ENCODE measurements around the gene KCTD5. TPM values are rescaled to one million over a fixed set of nuclear protein-coding genes. Genes with fewer than 3 reads are reported as not detected.
"Not testable (repeated sequence)": the region's sequence is repeated elsewhere in the genome, so short reads cannot be mapped to it uniquely, and the experiment has no call there.

KCTD5 gene
- polyA plus RNA-seq, 1 donor from 2014 or later: 42.7 TPM

DNA sequence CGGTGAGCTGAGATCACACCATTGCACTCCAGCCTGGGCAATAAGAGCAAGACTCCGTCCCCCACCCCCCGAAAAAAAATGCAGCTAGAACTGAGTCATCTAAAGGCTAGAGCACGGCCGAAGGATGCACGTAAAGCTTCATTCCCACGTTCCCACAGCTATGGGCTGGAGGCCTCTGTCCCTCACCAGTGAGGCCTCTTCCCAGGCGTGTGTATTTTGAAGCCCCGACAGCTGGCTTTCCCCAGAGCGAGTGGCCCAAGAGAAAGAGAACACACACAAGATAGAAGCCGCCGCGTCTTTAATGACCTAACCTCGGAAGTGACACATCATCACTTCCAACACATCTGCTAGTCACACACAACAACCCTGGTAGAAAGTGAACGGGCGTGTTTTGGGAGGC is 6.6 kb upstream of the KCTD5 start:
- Histone ChIP-seq H3K36me3 (ENCODE audit: insufficient read depth, low read length) (no peaks in the 10 kb centered on the region), H2AFZ (ENCODE audit: low read depth, low read length) (no peak overlapping the region), H3K79me2 (replicated peaks; ENCODE audit: insufficient read depth, low read length) (peaks cover 8% of the 10 kb centered on the region), H3K27ac (ENCODE audit: low read length) (no peak overlapping the region), H3K4me3 (ENCODE audit: low read length) (no peak overlapping the region), H3K9me3 (ENCODE audit: low read length) (no peaks in the 10 kb centered on the region), H4K20me1 (ENCODE audit: insufficient read depth) (no peaks in the 10 kb centered on the region), H3K27me3 (ENCODE audit: insufficient read depth, low read depth, low read length) (no peaks in the 10 kb centered on the region), H3K4me2 (ENCODE audit: low read length) (no peak overlapping the region), H3F3A (ENCODE audit: insufficient read depth, low read length, poor library complexity, severe bottlenecking) (no peaks in the 10 kb centered on the region), H3K9ac (ENCODE audit: low read length) (no peak overlapping the region), H3K9me2 (ENCODE audit: insufficient read depth, low read length) (no peaks in the 10 kb centered on the region)
- TF ChIP-seq EZH2 (IDR thresholded peaks at IDR 0.05; ENCODE audit: borderline replicate concordance, insufficient read depth, low read length, poor library complexity, severe bottlenecking) (no peak), MXI1 (conservative IDR thresholded peaks at IDR 0.05; ENCODE audit: poor library complexity, severe bottlenecking) (no peak), SMC3 (conservative IDR thresholded peaks at IDR 0.05; ENCODE audit: poor library complexity) (no peak)

DNA sequence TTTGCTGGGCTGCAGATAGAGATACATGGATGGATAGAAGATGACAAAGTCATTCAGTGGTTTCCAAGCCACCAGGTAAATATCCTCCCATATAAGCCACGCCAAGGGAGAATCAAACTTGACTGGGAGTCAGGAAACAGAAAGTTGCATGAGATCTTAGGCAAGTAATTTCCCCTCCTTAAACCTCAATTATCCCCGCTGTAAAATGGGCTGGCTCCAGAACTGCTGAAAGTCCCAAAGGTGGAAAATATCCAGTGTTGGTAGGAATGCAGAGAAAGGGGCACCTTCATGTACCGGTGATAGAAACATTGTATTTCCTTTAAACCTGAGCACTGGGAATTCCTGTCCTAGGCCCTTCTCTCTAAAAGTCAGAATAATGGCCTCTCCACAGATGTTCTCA is 5.4 kb upstream of the KCTD5 start:
- not testable (repeated sequence) for H3K4me3 ChIP-seq (ENCODE audit: low read length); H3F3A ChIP-seq (ENCODE audit: insufficient read depth, low read length, poor library complexity, severe bottlenecking); H3K9me2 ChIP-seq (ENCODE audit: insufficient read depth, low read length); H3K9ac ChIP-seq (ENCODE audit: low read length); H3K27ac ChIP-seq (ENCODE audit: low read length); H4K20me1 ChIP-seq (ENCODE audit: insufficient read depth); H3K27me3 ChIP-seq (ENCODE audit: insufficient read depth, low read depth, low read length); H3K9me3 ChIP-seq (ENCODE audit: low read length); H3K4me2 ChIP-seq (ENCODE audit: low read length); H3K36me3 ChIP-seq (ENCODE audit: insufficient read depth, low read length); H2AFZ ChIP-seq (ENCODE audit: low read depth, low read length)
- peaks cover 10% of the 10 kb centered on the region for H3K79me2 ChIP-seq (replicated peaks; ENCODE audit: insufficient read depth, low read length)

DNA sequence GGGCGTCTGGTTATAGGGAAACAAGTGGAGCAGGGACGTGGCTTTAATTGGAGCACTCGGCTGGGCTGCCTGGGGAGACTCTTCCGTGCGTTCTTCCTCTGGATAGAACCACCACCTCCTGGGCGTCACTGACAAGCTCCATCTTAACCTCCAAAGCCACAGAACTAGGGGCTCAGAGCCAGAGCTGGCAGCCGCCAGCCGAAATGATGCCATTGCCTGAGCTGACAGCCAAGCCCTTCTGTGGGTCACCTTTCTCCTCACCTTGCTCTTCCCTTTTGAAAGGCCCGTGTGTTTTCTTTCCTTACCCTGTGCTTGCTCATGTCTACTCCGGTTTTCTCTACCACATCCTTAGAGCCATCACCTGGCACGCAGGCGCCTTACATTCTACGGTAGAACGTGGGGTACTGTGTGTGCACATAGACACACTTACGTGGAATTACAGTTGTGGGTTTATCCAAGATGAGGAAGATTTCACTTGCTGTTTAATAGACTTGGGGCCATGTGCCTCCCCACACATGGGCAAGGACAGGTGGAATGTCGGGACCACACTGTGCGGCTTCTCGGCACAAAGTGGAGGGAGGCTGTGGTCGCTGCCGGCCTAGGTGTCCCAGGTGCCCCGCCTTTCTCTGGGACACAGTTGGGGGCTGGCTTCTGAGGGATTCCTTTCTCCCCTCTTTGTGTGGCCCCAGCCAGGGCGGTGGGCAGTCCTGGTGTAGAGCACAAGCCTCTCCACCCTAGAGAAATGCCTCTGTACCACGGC is 3.9 kb upstream of the KCTD5 start:
- H3K27me3 ChIP-seq (ENCODE audit: insufficient read depth, low read depth, low read length); H4K20me1 ChIP-seq (ENCODE audit: insufficient read depth); H3K36me3 ChIP-seq (ENCODE audit: insufficient read depth, low read length); H3F3A ChIP-seq (ENCODE audit: insufficient read depth, low read length, poor library complexity, severe bottlenecking); H3K9ac ChIP-seq (ENCODE audit: low read length); H3K4me2 ChIP-seq (ENCODE audit: low read length); H3K4me3 ChIP-seq (ENCODE audit: low read length); H3K27ac ChIP-seq (ENCODE audit: low read length); H3K9me2 ChIP-seq (ENCODE audit: insufficient read depth, low read length); H3K9me3 ChIP-seq (ENCODE audit: low read length); H2AFZ ChIP-seq (ENCODE audit: low read depth, low read length): not testable (repeated sequence)
- peaks cover 17% of the 10 kb centered on the region for H3K79me2 ChIP-seq (replicated peaks; ENCODE audit: insufficient read depth, low read length)

DNA sequence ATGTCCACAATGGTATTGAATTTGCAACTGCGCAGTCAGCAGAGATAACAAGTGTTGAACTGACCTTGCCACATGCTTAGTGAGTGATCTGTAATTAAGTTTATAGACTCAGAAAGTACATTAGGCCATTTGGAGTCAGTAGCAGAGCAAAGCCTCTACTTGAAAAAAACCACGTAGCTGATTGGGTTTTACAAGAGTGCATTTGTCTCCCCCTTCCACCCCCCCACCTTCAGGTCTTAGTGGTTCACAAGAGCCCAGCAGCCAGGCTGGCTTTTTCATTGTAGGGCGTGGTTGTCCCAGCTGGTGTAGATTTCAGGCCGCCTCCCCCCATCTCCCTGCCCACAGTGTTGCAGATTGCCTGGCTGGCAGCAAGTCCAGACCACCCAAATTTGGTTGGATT is 2.4 kb upstream of the KCTD5 start:
- H3K9me2 ChIP-seq (ENCODE audit: insufficient read depth, low read length); H3K4me3 ChIP-seq (ENCODE audit: low read length); H3K9me3 ChIP-seq (ENCODE audit: low read length); H3K4me2 ChIP-seq (ENCODE audit: low read length); H3K27me3 ChIP-seq (ENCODE audit: insufficient read depth, low read depth, low read length); H4K20me1 ChIP-seq (ENCODE audit: insufficient read depth); H3K27ac ChIP-seq (ENCODE audit: low read length); H3K36me3 ChIP-seq (ENCODE audit: insufficient read depth, low read length); H3K9ac ChIP-seq (ENCODE audit: low read length); H3F3A ChIP-seq (ENCODE audit: insufficient read depth, low read length, poor library complexity, severe bottlenecking); H2AFZ ChIP-seq (ENCODE audit: low read depth, low read length): not testable (repeated sequence)
- peaks cover 17% of the 10 kb centered on the region for H3K79me2 ChIP-seq (replicated peaks; ENCODE audit: insufficient read depth, low read length)

DNA sequence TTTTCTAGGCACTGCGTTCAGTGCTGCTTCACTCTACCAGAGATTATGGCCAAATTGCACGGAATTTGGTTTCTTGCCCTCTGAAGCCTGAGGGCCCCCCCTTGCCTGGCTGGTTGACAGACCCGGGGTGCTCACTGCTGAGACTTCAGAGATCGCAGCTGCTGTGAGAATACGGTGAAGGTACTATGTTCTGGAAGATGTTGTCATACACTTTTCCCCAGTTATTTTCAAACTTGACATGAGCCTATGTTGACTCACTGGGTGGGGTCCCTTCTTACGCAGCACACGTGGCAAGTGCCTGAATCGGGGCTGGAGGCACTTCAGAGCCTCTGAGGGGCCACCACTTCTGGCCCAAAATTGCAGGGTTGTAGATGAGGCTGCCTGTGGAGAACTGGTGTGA is 2.0 kb upstream of the KCTD5 start:
- H3K9me2 ChIP-seq (ENCODE audit: insufficient read depth, low read length): not testable (repeated sequence)

DNA sequence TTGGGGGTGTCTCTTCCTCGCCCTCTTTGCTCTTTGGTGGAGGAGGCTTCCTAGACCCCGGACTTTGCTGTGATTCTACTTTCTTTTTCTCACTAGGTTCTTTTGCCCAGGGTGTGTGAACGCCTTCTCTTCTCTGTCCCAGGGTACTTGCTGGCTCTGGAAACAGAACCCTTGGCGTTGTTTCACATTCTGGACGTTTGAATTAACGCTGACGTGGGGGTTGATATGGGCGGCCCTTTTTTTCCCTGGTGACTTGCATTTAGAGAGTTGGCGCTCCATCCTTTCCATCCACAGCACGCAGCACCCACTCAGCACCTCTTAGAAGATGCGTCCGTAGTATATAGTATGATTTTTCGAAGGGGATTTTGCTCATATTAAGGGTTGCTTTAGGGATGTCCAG is 718 bp downstream of the KCTD5 start:
- H4K20me1 ChIP-seq (ENCODE audit: insufficient read depth); H3K9me2 ChIP-seq (ENCODE audit: insufficient read depth, low read length); H3K36me3 ChIP-seq (ENCODE audit: insufficient read depth, low read length); H3K27me3 ChIP-seq (ENCODE audit: insufficient read depth, low read depth, low read length); H2AFZ ChIP-seq (ENCODE audit: low read depth, low read length); H3K9me3 ChIP-seq (ENCODE audit: low read length); H3F3A ChIP-seq (ENCODE audit: insufficient read depth, low read length, poor library complexity, severe bottlenecking): not testable (repeated sequence)
- Histone ChIP-seq H3K4me3 (ENCODE audit: low read length) (peak overlapping the region; percentile 96), H3K27ac (ENCODE audit: low read length) (peak overlapping the region; percentile 58), H3K9ac (ENCODE audit: low read length) (peak overlapping the region; percentile 86), H3K79me2 (replicated peaks; ENCODE audit: insufficient read depth, low read length) (peaks cover 19% of the 10 kb centered on the region), H3K4me2 (ENCODE audit: low read length) (peak overlapping the region; percentile 44)

More for the DNA sequence above, 2.0 kb upstream of the KCTD5 start:
- H3K9ac ChIP-seq (ENCODE audit: low read length); H3K9me3 ChIP-seq (ENCODE audit: low read length); H4K20me1 ChIP-seq (ENCODE audit: insufficient read depth); H2AFZ ChIP-seq (ENCODE audit: low read depth, low read length); H3K4me3 ChIP-seq (ENCODE audit: low read length); H3F3A ChIP-seq (ENCODE audit: insufficient read depth, low read length, poor library complexity, severe bottlenecking); H3K36me3 ChIP-seq (ENCODE audit: insufficient read depth, low read length); H3K27me3 ChIP-seq (ENCODE audit: insufficient read depth, low read depth, low read length); H3K27ac ChIP-seq (ENCODE audit: low read length); H3K4me2 ChIP-seq (ENCODE audit: low read length): not testable (repeated sequence)
- H3K79me2 ChIP-seq (replicated peaks; ENCODE audit: insufficient read depth, low read length): peaks cover 17% of the 10 kb centered on the region

DNA sequence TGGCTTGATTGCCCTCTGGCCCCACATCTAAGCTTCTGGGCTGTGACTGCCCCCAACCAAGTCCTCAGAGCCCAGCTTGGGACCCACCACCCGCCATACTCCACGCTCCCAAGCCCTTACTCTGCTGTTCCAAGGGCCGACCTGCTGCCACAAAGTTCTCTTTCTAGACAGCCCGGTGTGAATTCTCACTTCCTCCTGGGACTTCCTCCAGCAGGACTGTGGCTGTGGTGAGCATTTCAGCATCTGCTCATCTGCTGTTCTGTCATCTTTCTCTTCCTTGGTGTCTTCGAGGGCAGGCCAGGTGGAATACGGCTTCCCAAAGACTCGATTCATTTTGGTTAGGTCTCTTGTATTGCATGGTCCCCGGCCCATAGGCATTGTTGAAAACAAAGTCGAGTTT is 3.8 kb downstream of the KCTD5 start:
- not testable (repeated sequence) for H3K27me3 ChIP-seq (ENCODE audit: insufficient read depth, low read depth, low read length); H3F3A ChIP-seq (ENCODE audit: insufficient read depth, low read length, poor library complexity, severe bottlenecking); H3K9me3 ChIP-seq (ENCODE audit: low read length); H4K20me1 ChIP-seq (ENCODE audit: insufficient read depth); H3K9me2 ChIP-seq (ENCODE audit: insufficient read depth, low read length); H3K4me3 ChIP-seq (ENCODE audit: low read length); H3K36me3 ChIP-seq (ENCODE audit: insufficient read depth, low read length); H3K9ac ChIP-seq (ENCODE audit: low read length); H2AFZ ChIP-seq (ENCODE audit: low read depth, low read length); H3K27ac ChIP-seq (ENCODE audit: low read length); H3K4me2 ChIP-seq (ENCODE audit: low read length)
- peaks cover 19% of the 10 kb centered on the region for H3K79me2 ChIP-seq (replicated peaks; ENCODE audit: insufficient read depth, low read length)

All from neural cell (in vitro differentiated cells).